ENCODE results near the gene PPP1R36. TPM values are rescaled to one million over a fixed set of nuclear protein-coding genes. Genes with fewer than 3 reads are reported as not detected.

The PPP1R36 gene
- total and polyA plus RNA-seq, 2 of the 8 experiments (the other 6 are each of a cell fraction or from before 2014, with no cell fraction given) = 0.39 to 0.93 TPM

DNA sequence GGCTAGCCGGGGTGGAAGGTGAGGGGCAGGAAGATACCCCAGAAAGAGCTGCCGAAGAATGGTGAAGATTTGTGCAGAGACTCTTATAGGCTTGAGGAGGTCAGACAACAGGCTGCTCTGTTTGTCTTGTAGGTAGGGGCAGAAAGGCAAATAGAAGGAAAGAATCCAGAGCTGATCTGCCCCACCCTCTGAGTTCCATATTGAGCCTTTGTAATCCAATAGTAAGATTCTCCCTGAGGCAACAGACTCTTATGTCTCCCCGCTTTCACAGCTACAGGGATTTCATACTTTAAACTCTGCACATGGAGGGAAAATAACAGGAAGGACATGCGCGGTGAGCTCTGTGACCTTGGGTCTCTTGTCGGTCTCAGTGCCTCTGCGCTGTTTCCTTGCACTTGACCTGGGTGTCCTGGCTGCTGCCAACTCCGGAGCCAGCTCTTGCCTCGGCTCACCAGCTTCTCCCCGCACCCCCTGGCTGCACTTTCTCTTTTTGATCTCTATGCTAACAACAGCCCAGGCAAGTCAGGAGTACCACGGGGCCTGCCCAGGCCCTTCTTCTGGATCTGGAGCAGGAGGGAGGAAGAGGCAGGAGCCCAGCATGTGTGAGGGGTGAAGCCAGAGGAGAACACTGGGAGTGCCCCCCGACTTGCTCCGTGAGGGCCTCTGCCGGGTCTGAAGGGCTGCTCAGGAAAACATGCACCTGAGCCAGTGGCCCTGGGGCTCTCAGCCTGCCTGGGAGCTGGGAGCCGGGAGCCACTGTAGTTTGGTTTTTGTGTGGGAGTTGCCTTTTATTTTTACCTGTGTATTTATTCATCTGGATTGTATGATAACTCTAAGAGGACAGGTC, 75.8 kb downstream of the PPP1R36 start:
- no peak overlapping the region for H3K9ac ChIP-seq (replicated peaks in 1 of 4; ENCODE audit: extremely low read depth in 1 of 4, low read depth in 3 of 4, low read length in 3 of 4)
- POLR2A ChIA-PET (ENCODE audit: partially characterized antibody) = interaction anchor here (0.9 kb wide), 1 partner anchor 121 kb away, joined by 3 read pairs; no protein-coding TSS in a partner anchor
- H2AK5ac ChIP-seq (ENCODE audit: low read depth, low read length) = no peak overlapping the region

More for the DNA sequence above, 75.8 kb downstream of the PPP1R36 start:
- no peaks in the 10 kb centered on the region for H3K36me3 ChIP-seq (ENCODE audit: control insufficient read depth in 2 of 4, insufficient read depth in 4 of 4, low read length in 3 of 4)
- H3K14ac ChIP-seq (ENCODE audit: insufficient read length) = no peak overlapping the region
- no peaks in the 10 kb centered on the region for H4K20me1 ChIP-seq (replicated peaks in 1 of 2; ENCODE audit: control insufficient read depth in 1 of 2, insufficient read depth in 2 of 2, low read length in 2 of 2)
- H3K4me3 ChIP-seq (ENCODE audit: extremely low read depth in 1 of 4, insufficient read depth in 2 of 4, low read depth in 3 of 4, low read length in 4 of 4) = no peak overlapping the region
- H3K4me1 ChIP-seq (replicated peaks in 1 of 4; ENCODE audit: control insufficient read depth in 3 of 4, insufficient read depth in 4 of 4, low read length in 3 of 4) = peaks cover 0 to 10% (median 1%) of the 10 kb centered on the region in 4 experiments; a peak in 3 of 7 replicates
- no peak overlapping the region for H2BK12ac ChIP-seq (ENCODE audit: low read depth, low read length)
- H3K4me2 ChIP-seq (ENCODE audit: insufficient read depth in 1 of 2, low read depth in 2 of 2, low read length in 2 of 2) = no peak overlapping the region
- H4K5ac ChIP-seq (ENCODE audit: insufficient read length, low read depth, low read length) = no peak overlapping the region
- H3K9me3 ChIP-seq (ENCODE audit: insufficient read depth in 2 of 2, low read depth in 1 of 2, low read length in 1 of 2) = no peaks in the 10 kb centered on the region
- H2BK15ac ChIP-seq (ENCODE audit: low read length) = no peak overlapping the region
- H2BK5ac ChIP-seq (ENCODE audit: low read depth, low read length) = no peak overlapping the region
- H4K8ac ChIP-seq (ENCODE audit: extremely low read depth, insufficient read depth, low read length) = peak overlapping the region; percentile 84
- H2AFZ ChIP-seq (ENCODE audit: low read length) = peak overlapping the region; percentile 77
- H3K27ac ChIP-seq (ENCODE audit: low read depth, low read length) = no peak overlapping the region
- no peak for FAIRE-seq
- H2BK120ac ChIP-seq (replicated peaks; ENCODE audit: low read depth, low read length) = no peak overlapping the region
- CTCF ChIA-PET (ENCODE audit: partially characterized antibody) = interaction anchor here (0.7 to 7.0 kb wide), 9 partner anchors 11 to 198 kb away, joined by 3 to 60 read pairs (median 4); partner anchors contain the start of gene HSPA2
- no peak overlapping the region for H4K91ac ChIP-seq (replicated peaks; ENCODE audit: insufficient read length, low read length)
- TF ChIP-seq SRF (IDR thresholded peaks at IDR 0.05; ENCODE audit: low read depth, low read length) = no peak
- no peak for TF ChIP-seq TBP (IDR thresholded peaks at IDR 0.05; ENCODE audit: low read depth, low read length)
- no peak for TF ChIP-seq NRF1 (IDR thresholded peaks at IDR 0.05; ENCODE audit: low read depth, low read length)
- no peak overlapping the region for H2BK20ac ChIP-seq (ENCODE audit: low read length)
- H3K23me2 ChIP-seq (ENCODE audit: low read depth, low read length) = no peaks in the 10 kb centered on the region
- H3K4ac ChIP-seq (replicated peaks; ENCODE audit: insufficient read length, low read depth, low read length) = no peak overlapping the region
- H3K23ac ChIP-seq (ENCODE audit: insufficient read length) = no peak overlapping the region
- DNase-seq (ENCODE audit: low read depth in 1 of 2, low spot score in 2 of 2) = no peak
- WGBS, 2 experiments (ENCODE audit: extremely low coverage in 1 of 2, insufficient coverage in 1 of 2, insufficient read length in 1 of 2, insufficient replicate concordance in 2 of 2, low coverage in 1 of 2, low lambda C conversion rate in 2 of 2, missing lambda C conversion rate in 1 of 2) = 85% methylated on average over 14 of the region's 15 CpGs; no CpG with 5 or more reads in 1 of the 2 experiments
- H3K79me2 ChIP-seq (ENCODE audit: control insufficient read depth in 1 of 2, insufficient read depth in 2 of 2, low read length in 2 of 2) = no peaks in the 10 kb centered on the region
- H3K56ac ChIP-seq (replicated peaks; ENCODE audit: insufficient read length, low read depth, low read length) = no peak overlapping the region
- no peaks in the 10 kb centered on the region for H3K79me1 ChIP-seq (ENCODE audit: low read depth, low read length)
- peak overlapping the region; percentile 44; the same call in 1 of the 2 replicates for H3K18ac ChIP-seq (ENCODE audit: extremely low read depth, low read length)
- H3K27me3 ChIP-seq (replicated peaks in 1 of 4; ENCODE audit: control insufficient read depth in 3 of 4, extremely low read depth in 1 of 4, insufficient read depth in 3 of 4, low read length in 3 of 4) = no peaks in the 10 kb centered on the region
